ENCODE results near the gene TBL1X. TPM values are rescaled to one million over a fixed set of nuclear protein-coding genes. Genes with fewer than 3 reads are reported as not detected.

The TBL1X gene
- total RNA-seq, 1 experiment from 2014 or later = 17.6 TPM

GRCh38 chrX:9528498-9528897 is 63.6 kb downstream of the TBL1X start:
- Histone ChIP-seq H3F3A (ENCODE audit: insufficient read depth, low read depth) (no peaks in the 10 kb centered on the region), H4K20me1 (ENCODE audit: insufficient read depth) (peaks cover 7% of the 10 kb centered on the region; the same call in 1 of the 2 replicates), H2AFZ (no peak overlapping the region), H3K27me3 (ENCODE audit: insufficient read depth, low read depth) (no peaks in the 10 kb centered on the region), H3K4me3 (no peak overlapping the region), H3K36me3 (ENCODE audit: low read depth) (no peaks in the 10 kb centered on the region), H3K4me2 (no peak overlapping the region), H3K79me2 (ENCODE audit: low read depth) (no peaks in the 10 kb centered on the region), H3K9me2 (ENCODE audit: insufficient read depth) (no peaks in the 10 kb centered on the region), H3K4me1 (replicated peaks; ENCODE audit: insufficient read depth) (no peaks in the 10 kb centered on the region), H3K27ac (no peak overlapping the region), H3K9me3 (ENCODE audit: insufficient read depth, low read depth) (no peaks in the 10 kb centered on the region)
- ChIA-PET POLR2A (ENCODE audit: unreplicated experiment) (no interaction called here), CTCF (no interaction called here)
- TF ChIP-seq EZH2 (IDR thresholded peaks at IDR 0.05; ENCODE audit: low read depth) (no peak), CTCF (conservative IDR thresholded peaks at IDR 0.05) (no peak)
- DNase-seq = no peak
- BruUV-seq (replicated peaks) = no TSS peak
- intact Hi-C loops (cut with micrococcal nuclease; ENCODE audit: unreplicated experiment) = no loop called here

- H3K79me2 ChIP-seq (ENCODE audit: low read depth) = no peaks in the 10 kb centered on the region
Measured at GRCh38 chrX:9529223-9529622, 64.4 kb downstream of the TBL1X start.

GRCh38 chrX:9530848-9531274 is 66.0 kb downstream of the TBL1X start:
- no peak overlapping the region for H3K4me3 ChIP-seq
- intact Hi-C loops (cut with micrococcal nuclease; ENCODE audit: unreplicated experiment) = no loop called here
- DNase-seq = no peak
- no peaks in the 10 kb centered on the region for H4K20me1 ChIP-seq (ENCODE audit: insufficient read depth)
- H3K4me1 ChIP-seq (replicated peaks; ENCODE audit: insufficient read depth) = no peaks in the 10 kb centered on the region
- no peaks in the 10 kb centered on the region for H3K9me2 ChIP-seq (ENCODE audit: insufficient read depth)
- H3K4me2 ChIP-seq = no peak overlapping the region
- TF ChIP-seq CTCF (conservative IDR thresholded peaks at IDR 0.05) = no peak
- no peak for TF ChIP-seq EZH2 (IDR thresholded peaks at IDR 0.05; ENCODE audit: low read depth)
- no peaks in the 10 kb centered on the region for H3K27me3 ChIP-seq (ENCODE audit: insufficient read depth, low read depth)
- no peaks in the 10 kb centered on the region for H3K36me3 ChIP-seq (ENCODE audit: low read depth)
- no TSS peak for BruUV-seq (replicated peaks)
- POLR2A ChIA-PET (ENCODE audit: unreplicated experiment) = no interaction called here
- no peak overlapping the region for H2AFZ ChIP-seq
- CTCF ChIA-PET = no interaction called here
- H3K79me2 ChIP-seq (ENCODE audit: low read depth) = no peaks in the 10 kb centered on the region
- H3F3A ChIP-seq (ENCODE audit: insufficient read depth, low read depth) = no peaks in the 10 kb centered on the region
- no peak overlapping the region for H3K27ac ChIP-seq
- no peaks in the 10 kb centered on the region for H3K9me3 ChIP-seq (ENCODE audit: insufficient read depth, low read depth)

More at GRCh38 chrX:9529223-9529622, 64.4 kb downstream of the TBL1X start:
- ChIA-PET POLR2A (ENCODE audit: unreplicated experiment) (no interaction called here), CTCF (no interaction called here)
- no TSS peak for BruUV-seq (replicated peaks)
- no peak overlapping the region for H3K4me2 ChIP-seq
- no peak for TF ChIP-seq EZH2 (IDR thresholded peaks at IDR 0.05; ENCODE audit: low read depth)
- no peaks in the 10 kb centered on the region for H3F3A ChIP-seq (ENCODE audit: insufficient read depth, low read depth)
- no peaks in the 10 kb centered on the region for H3K9me2 ChIP-seq (ENCODE audit: insufficient read depth)
- H3K9me3 ChIP-seq (ENCODE audit: insufficient read depth, low read depth) = no peaks in the 10 kb centered on the region
- no peak for DNase-seq
- H3K36me3 ChIP-seq (ENCODE audit: low read depth) = no peaks in the 10 kb centered on the region
- no peak overlapping the region for H3K27ac ChIP-seq
- H3K4me3 ChIP-seq = no peak overlapping the region
- H3K27me3 ChIP-seq (ENCODE audit: insufficient read depth, low read depth) = no peaks in the 10 kb centered on the region
- peaks cover 7% of the 10 kb centered on the region; the same call in 1 of the 2 replicates for H4K20me1 ChIP-seq (ENCODE audit: insufficient read depth)
- H2AFZ ChIP-seq = no peak overlapping the region
- no peaks in the 10 kb centered on the region for H3K4me1 ChIP-seq (replicated peaks; ENCODE audit: insufficient read depth)
- intact Hi-C loops (cut with micrococcal nuclease; ENCODE audit: unreplicated experiment) = no loop called here

DNA sequence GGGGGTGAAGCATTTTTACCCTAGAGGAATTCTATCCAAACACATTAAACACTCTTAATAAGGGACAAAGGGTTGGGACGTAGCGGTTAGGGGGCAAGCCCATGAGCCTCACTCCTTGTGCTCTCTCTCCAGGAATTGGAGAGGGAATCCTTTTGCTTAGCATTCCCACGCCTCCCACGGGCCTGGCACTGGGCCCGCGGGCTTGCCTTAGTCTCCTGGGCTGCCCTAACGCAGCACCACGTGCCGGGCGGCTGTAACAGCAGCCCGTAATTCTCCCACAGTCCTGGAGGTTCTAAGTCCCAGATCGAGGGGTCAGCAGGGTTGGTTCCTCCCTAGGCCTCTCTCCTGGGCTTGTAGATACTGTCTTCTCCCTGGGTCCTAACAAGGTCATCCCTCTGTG is 67.5 kb downstream of the TBL1X start:
- no peaks in the 10 kb centered on the region for H3K9me2 ChIP-seq (ENCODE audit: insufficient read depth)
- H3K36me3 ChIP-seq (ENCODE audit: low read depth) = no peaks in the 10 kb centered on the region
- TF ChIP-seq EZH2 (IDR thresholded peaks at IDR 0.05; ENCODE audit: low read depth) = no peak
- TF ChIP-seq CTCF (conservative IDR thresholded peaks at IDR 0.05) = no peak
- no peaks in the 10 kb centered on the region for H3K4me1 ChIP-seq (replicated peaks; ENCODE audit: insufficient read depth)
- no peaks in the 10 kb centered on the region for H3K27me3 ChIP-seq (ENCODE audit: insufficient read depth, low read depth)
- no peak overlapping the region for H3K4me3 ChIP-seq
- no peaks in the 10 kb centered on the region for H4K20me1 ChIP-seq (ENCODE audit: insufficient read depth)
- H2AFZ ChIP-seq = no peak overlapping the region
- no TSS peak for BruUV-seq (replicated peaks)
- no peak overlapping the region for H3K27ac ChIP-seq
- H3K79me2 ChIP-seq (ENCODE audit: low read depth) = no peaks in the 10 kb centered on the region
- intact Hi-C loops (cut with micrococcal nuclease; ENCODE audit: unreplicated experiment) = no loop called here
- H3F3A ChIP-seq (ENCODE audit: insufficient read depth, low read depth) = no peaks in the 10 kb centered on the region
- ChIA-PET POLR2A (ENCODE audit: unreplicated experiment) (no interaction called here), CTCF (no interaction called here)
- no peak for DNase-seq
- no peaks in the 10 kb centered on the region for H3K9me3 ChIP-seq (ENCODE audit: insufficient read depth, low read depth)
- no peak overlapping the region for H3K4me2 ChIP-seq

All from PC-9 (cell line).